Measurements from ENCODE around the gene IL1B.
"Not testable (repeated sequence)": the region's sequence is repeated elsewhere in the genome, so short reads cannot be mapped to it uniquely, and the experiment has no call there.

IL1B gene

GRCh38 chr2:112836163-112836560 lies 417 bp downstream of the IL1B start:
- peak overlapping the region; percentile 29 for H3K4me3 ChIP-seq (ENCODE audit: low read depth, low read length)
- no peak for TF ChIP-seq CTCF (IDR thresholded peaks at IDR 0.05; ENCODE audit: low read depth, low read length)

GRCh38 chr2:112835536-112836162 lies 930 bp downstream of the IL1B start:
- no peak overlapping the region for H3K4me3 ChIP-seq (ENCODE audit: low read depth, low read length)
- TF ChIP-seq CTCF (IDR thresholded peaks at IDR 0.05; ENCODE audit: low read depth, low read length), result no peak

GRCh38 chr2:112835061-112835501 lies 1.5 kb downstream of the IL1B start:
- H3K4me3 ChIP-seq (ENCODE audit: low read depth, low read length), result no peak overlapping the region
- TF ChIP-seq CTCF (IDR thresholded peaks at IDR 0.05; ENCODE audit: low read depth, low read length), result no peak

GRCh38 chr2:112834396-112835037 lies 2.1 kb downstream of the IL1B start:
- TF ChIP-seq CTCF (IDR thresholded peaks at IDR 0.05; ENCODE audit: low read depth, low read length), result no peak
- no peak overlapping the region for H3K4me3 ChIP-seq (ENCODE audit: low read depth, low read length)

- H3K4me3 ChIP-seq (ENCODE audit: low read depth, low read length), result no peak overlapping the region
- TF ChIP-seq CTCF (IDR thresholded peaks at IDR 0.05; ENCODE audit: low read depth, low read length), result no peak
Observed at GRCh38 chr2:112833976-112834375, 2.6 kb downstream of the IL1B start.

- not testable (repeated sequence) for H3K4me3 ChIP-seq (ENCODE audit: low read depth, low read length)
Observed at GRCh38 chr2:112833639-112833931, 3.0 kb downstream of the IL1B start.

DNA sequence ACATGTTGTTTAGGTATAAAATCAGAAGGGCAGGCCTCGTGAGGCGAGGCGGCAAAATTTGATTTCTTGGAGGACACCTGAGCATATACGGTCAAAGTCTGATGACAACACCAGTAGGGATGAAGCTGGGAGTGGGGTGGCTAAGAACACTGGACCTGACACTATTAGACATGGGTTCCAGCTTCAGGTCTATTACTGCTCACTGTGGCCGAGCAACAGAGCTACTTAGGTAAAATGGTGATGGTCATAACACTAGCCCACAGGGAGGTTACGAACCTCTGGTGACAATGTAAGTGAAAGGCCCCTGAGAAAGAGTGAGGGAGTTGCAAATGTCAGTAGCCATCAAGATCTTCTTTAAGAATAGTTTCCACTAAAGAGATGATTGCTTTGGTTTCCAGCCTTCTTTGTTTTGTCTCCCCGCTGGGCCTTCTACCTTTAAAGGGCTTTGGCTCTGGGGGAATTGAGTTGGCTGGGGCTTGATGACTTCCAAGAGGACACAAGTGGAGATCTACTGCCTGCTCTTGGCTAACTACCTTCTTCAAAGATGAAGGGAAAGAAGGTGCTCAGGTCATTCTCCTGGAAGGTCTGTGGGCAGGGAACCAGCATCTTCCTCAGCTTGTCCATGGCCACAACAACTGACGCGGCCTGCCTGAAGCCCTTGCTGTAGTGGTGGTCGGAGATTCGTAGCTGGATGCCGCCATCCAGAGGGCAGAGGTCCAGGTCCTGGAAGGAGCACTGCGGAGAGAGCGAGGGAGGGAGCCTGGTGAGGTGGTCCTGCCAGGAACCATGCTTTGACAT lies 3.5 kb downstream of the IL1B start:
- H3K4me3 ChIP-seq (ENCODE audit: low read depth, low read length), result no peak overlapping the region
- TF ChIP-seq CTCF (IDR thresholded peaks at IDR 0.05; ENCODE audit: low read depth, low read length), result no peak
